LHCN-M2 (cell line): ENCODE results near the gene JHY. TPM values are rescaled to one million over a fixed set of nuclear protein-coding genes. Genes with fewer than 3 reads are reported as not detected.

ENCODE experiments used
- DNase-seq: peaks from one replicate; pipeline ENCODE4 v3.0.0-alpha.2; 2012; ENCODE audit warnings: low read depth
- total RNA-seq: library from RNA; depleted of rRNA; stranded (reverse); fragments of >200 nt; gene quantifications from 2 replicates; pipeline ENCODE4 v1.2.3, GENCODE V29; 2014

Gene JHY
- total RNA-seq, 1 experiment from 2014 or later: 0.52 TPM

- DNase-seq: no peak
These were observed 56.0 kb downstream of the JHY start for GRCh38 chr11:122938557-122938956.

- DNase-seq: no peak
These were observed 68.7 kb downstream of the JHY start for GRCh38 chr11:122951211-122951610.

GRCh38 chr11:122954455-122954854, 71.9 kb downstream of the JHY start:
- peak; percentile 12 for DNase-seq

GRCh38 chr11:122963961-122964360, 81.4 kb downstream of the JHY start:
- DNase-seq: no peak

- no peak for DNase-seq
These were observed 93.6 kb downstream of the JHY start for GRCh38 chr11:122976061-122976733.

- DNase-seq: no peak
These were observed 94.3 kb downstream of the JHY start for GRCh38 chr11:122976734-122977469.

GRCh38 chr11:122977470-122978298, 95.1 kb downstream of the JHY start:
- no peak for DNase-seq

- DNase-seq: no peak
These were observed 95.7 kb downstream of the JHY start for GRCh38 chr11:122978299-122978620.

GRCh38 chr11:122979103-122979814, 96.7 kb downstream of the JHY start:
- no peak for DNase-seq

- DNase-seq: no peak
These were observed 97.4 kb downstream of the JHY start for GRCh38 chr11:122979815-122980595.

GRCh38 chr11:122981388-122982264, 99.1 kb downstream of the JHY start, which contains the start of gene BSX:
BSX (minus strand) TSS chr11:122981834; CDS start chr11:122981671, 163 bp downstream.
- DNase-seq: peak; percentile 31

- DNase-seq: no peak
These were observed 101.1 kb downstream of the JHY start for GRCh38 chr11:122983438-122984185.

GRCh38 chr11:122984186-122985011, 101.8 kb downstream of the JHY start:
- DNase-seq: peak; percentile 3

- no peak for DNase-seq
These were observed 113.0 kb downstream of the JHY start for GRCh38 chr11:122995526-122995925.

- no peak for DNase-seq
These were observed 116.3 kb downstream of the JHY start for GRCh38 chr11:122998727-122999366.

- no peak for DNase-seq
These were observed 118.2 kb downstream of the JHY start for GRCh38 chr11:123000721-123001120.

GRCh38 chr11:123006860-123007542, 124.4 kb downstream of the JHY start:
- no peak for DNase-seq
